Thyroid gland (tissue), 4 donors: ENCODE results near the gene SLC25A15. TPM values are rescaled to one million over a fixed set of nuclear protein-coding genes. Genes with fewer than 3 reads are reported as not detected.

Experiments
- DNase-seq, 2 donors: peaks; one replicate each; pipeline ENCODE4 v3.0.0-alpha.2; 2019
- H3K27ac ChIP-seq, 3 donors: fragments of 200-600 bp; sonication (generic); 1 replicate in 2 of 3; 2 replicates in 1 of 3; pipeline ENCODE4 v1.5.1; 2016 to 2019; ENCODE audit warnings: mild to moderate bottlenecking in 1 of 3, moderate library complexity in 1 of 3
- H3K27me3 ChIP-seq: fragments of 200-600 bp; sonication (generic); one replicate; pipeline ENCODE4 v1.5.1; 2019
- H3K36me3 ChIP-seq, 2 donors: fragments of 200-600 bp; sonication (generic); one replicate each; pipeline ENCODE4 v1.5.1; 2016 to 2019
- H3K4me1 ChIP-seq, 2 donors: fragments of 200-600 bp; sonication (generic); one replicate each; pipeline ENCODE4 v1.5.1; 2017 to 2019
- H3K4me3 ChIP-seq, 3 donors: fragments of 200-600 bp; sonication (generic); replicated peaks in 1 of 3; 1 replicate in 2 of 3; 2 replicates in 1 of 3; pipeline ENCODE4 v1.5.1; 2016; ENCODE audit warnings: mild to moderate bottlenecking in 1 of 3
- H3K9me3 ChIP-seq: fragments of 200-600 bp; sonication (generic); one replicate; pipeline ENCODE4 v1.5.1; 2017
- POLR2A ChIP-seq, 2 donors: fragments of 450-650 bp; IDR thresholded peaks; one replicate each; pipeline ENCODE4 v1.6.1; 2017; ENCODE audit warnings: antibody characterized with exemption in 2 of 2, mild to moderate bottlenecking in 2 of 2, moderate library complexity in 1 of 2
- WGBS, 2 donors: methylation state at CpG; one replicate each; pipeline ENCODE4 v1.1.5; 2017; 5-methylcytosine and 5-hydroxymethylcytosine counted together
- intact Hi-C: fragments of 100-400 bp; cut with DNase I; formaldehyde crosslinking; loops from one replicate; pipeline ENCODE4 v1.15.1; 2023
- total RNA-seq, 4 donors: library from RNA; depleted of rRNA; stranded (reverse); fragments of >200 nt; gene quantifications; one replicate each; pipeline ENCODE4 v1.2.3, GENCODE V29; 2016
- TF ChIP-seq, protein P1 (sequence below), 6 experiments: fragments of 200-600 bp in 3 of 6; fragments of 450-650 bp in 3 of 6; sonication (generic) in 3 of 6; IDR thresholded peaks; one replicate each; pipeline ENCODE4 v1.5.1; 2016 to 2019; ENCODE audit warnings: antibody characterized with exemption in 6 of 6, mild to moderate bottlenecking in 2 of 6, inconsistent platforms in 1 of 6, moderate library complexity in 1 of 6

Gene SLC25A15
- total RNA-seq, 4 donors from 2014 or later, result 12.8 to 19.5 (median 13.6) TPM

DNA sequence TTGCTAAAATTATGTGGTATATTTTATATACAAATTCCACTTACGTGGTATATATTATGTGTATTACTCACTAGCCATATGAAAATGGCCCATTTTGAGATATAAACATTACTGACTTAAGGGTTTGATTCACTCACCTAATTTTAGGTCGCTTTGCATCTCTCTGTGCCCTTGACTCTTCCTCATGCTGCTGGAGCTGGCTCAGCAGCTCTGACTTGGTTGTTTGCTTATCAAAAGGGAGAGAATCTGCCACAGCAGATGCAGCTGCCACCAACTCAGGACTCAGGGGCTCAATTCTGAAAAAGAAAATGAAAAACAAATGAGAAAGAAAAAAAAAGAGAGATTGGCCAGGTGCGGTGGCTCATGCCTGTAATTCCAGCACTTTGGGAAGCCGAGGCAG, 30.6 kb upstream of the SLC25A15 start:
- Histone ChIP-seq H3K4me1 (no peaks in the 10 kb centered on the region), H3K4me3 (no peak overlapping the region), H3K36me3 (peaks cover 6 to 13% of the 10 kb centered on the region in 2 donors), H3K27ac (no peak overlapping the region), H3K27me3 (no peaks in the 10 kb centered on the region), H3K9me3 (no peaks in the 10 kb centered on the region)
- 94 to 98% methylated on average over 4 of the region's 4 CpGs for WGBS, 2 donors
- DNase-seq, result no peak
- intact Hi-C loops, result no loop called here
- TF ChIP-seq POLR2A (IDR thresholded peaks at IDR 0.05), result no peak
- TF ChIP-seq, protein P1, sequence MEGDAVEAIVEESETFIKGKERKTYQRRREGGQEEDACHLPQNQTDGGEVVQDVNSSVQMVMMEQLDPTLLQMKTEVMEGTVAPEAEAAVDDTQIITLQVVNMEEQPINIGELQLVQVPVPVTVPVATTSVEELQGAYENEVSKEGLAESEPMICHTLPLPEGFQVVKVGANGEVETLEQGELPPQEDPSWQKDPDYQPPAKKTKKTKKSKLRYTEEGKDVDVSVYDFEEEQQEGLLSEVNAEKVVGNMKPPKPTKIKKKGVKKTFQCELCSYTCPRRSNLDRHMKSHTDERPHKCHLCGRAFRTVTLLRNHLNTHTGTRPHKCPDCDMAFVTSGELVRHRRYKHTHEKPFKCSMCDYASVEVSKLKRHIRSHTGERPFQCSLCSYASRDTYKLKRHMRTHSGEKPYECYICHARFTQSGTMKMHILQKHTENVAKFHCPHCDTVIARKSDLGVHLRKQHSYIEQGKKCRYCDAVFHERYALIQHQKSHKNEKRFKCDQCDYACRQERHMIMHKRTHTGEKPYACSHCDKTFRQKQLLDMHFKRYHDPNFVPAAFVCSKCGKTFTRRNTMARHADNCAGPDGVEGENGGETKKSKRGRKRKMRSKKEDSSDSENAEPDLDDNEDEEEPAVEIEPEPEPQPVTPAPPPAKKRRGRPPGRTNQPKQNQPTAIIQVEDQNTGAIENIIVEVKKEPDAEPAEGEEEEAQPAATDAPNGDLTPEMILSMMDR (IDR thresholded peaks at IDR 0.05), result no peak

DNA sequence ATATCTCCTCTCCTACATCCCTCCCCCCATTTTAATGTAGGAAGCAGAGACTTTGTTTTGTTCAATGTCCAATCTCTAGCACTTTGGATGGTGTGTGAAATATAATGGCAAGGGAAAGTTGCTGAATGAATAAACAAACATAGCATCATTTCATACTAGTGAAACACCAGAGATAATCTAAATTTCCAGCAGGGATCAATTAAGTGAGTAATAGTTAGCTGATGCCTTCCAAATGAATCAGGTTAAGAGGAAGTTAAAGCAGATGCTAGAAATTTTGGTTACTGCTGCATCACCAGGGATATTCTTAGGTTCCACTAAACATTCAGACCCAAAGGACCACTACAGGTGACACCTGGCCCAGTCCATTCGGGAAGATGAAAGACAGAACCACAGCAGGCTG, 26.6 kb upstream of the SLC25A15 start:
- 82 to 93% methylated on average over 1 of the region's 1 CpG for WGBS, 2 donors

DNA sequence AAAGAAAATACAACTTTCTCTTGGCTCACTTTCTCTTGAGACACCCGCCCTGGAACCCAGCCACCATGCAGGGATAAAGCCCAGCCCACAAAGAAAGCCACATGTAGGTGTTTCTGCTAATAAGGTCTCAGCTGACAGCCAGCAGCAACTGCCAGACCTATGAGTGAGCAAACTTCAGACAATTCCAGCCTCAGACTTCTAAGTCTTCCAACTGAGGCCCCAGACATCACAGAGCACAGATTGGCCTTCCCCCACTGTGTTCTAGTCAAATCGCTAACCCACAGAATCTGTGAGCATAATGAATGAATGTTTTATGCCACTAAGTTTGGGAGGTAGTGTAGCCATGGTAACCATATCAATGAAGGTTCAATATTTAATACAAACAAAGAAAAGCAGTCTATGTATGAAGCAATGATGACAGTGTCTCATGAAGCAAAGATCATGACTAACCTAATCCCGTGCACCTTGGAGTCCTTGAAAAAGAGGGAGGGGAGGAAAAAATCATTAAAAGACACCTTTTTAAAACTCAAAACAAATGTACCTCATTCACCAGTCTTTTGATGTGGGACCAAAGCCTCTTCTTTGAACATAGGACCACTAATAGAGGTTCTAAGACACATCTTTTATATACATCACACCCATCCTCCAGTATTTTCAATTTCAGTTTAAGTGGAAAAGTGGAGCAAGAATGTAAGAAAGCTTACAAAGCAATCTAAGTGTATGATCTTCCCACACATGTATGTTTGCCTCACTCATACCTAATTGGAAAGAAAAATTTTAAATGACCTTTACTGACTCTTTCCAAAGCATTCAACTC, 24.6 kb upstream of the SLC25A15 start:
- intact Hi-C loops, result no loop called here
- WGBS, 2 donors, result 76 to 90% methylated on average over 3 of the region's 3 CpGs
- Histone ChIP-seq H3K36me3 (peaks cover 0 to 3% of the 10 kb centered on the region in 2 donors), H3K27me3 (no peaks in the 10 kb centered on the region), H3K9me3 (no peaks in the 10 kb centered on the region), H3K27ac (no peak overlapping the region), H3K4me1 (peaks cover 0 to 9% of the 10 kb centered on the region in 2 donors), H3K4me3 (no peak overlapping the region)
- TF ChIP-seq, protein P1 (IDR thresholded peaks at IDR 0.05), result no peak
- no peak for TF ChIP-seq POLR2A (IDR thresholded peaks at IDR 0.05)
- DNase-seq, result no peak

More for the DNA sequence above, 26.6 kb upstream of the SLC25A15 start:
- Histone ChIP-seq H3K36me3 (peaks cover 0 to 7% of the 10 kb centered on the region in 2 donors), H3K4me1 (no peaks in the 10 kb centered on the region), H3K27ac (no peak overlapping the region), H3K9me3 (no peaks in the 10 kb centered on the region), H3K4me3 (no peak overlapping the region), H3K27me3 (no peaks in the 10 kb centered on the region)
- DNase-seq, result no peak
- intact Hi-C loops, result no loop called here
- TF ChIP-seq, protein P1 (IDR thresholded peaks at IDR 0.05), result no peak
- TF ChIP-seq POLR2A (IDR thresholded peaks at IDR 0.05), result no peak

DNA sequence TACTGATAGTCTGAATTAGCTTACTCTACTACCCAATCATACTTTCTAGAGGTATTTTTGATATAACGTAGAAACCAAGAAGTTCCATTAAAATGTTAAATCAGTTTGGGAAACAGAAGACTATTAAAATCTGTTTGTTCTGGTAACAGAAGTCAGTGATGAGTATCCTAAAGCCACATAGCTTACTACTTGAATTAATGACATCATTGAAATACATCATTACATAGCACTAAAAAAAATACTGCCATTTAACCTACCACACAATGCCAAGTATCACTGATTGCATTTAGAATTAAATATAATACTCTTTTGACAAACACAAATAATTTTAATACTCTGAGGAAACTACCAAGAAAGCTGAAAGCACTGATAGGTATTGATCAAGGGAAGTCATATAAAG, 23.8 kb upstream of the SLC25A15 start:
- peaks cover 0 to 3% of the 10 kb centered on the region in 2 donors for H3K36me3 ChIP-seq
- DNase-seq, result no peak
- TF ChIP-seq, protein P1 (IDR thresholded peaks at IDR 0.05), result no peak
- TF ChIP-seq POLR2A (IDR thresholded peaks at IDR 0.05), result no peak
- H3K4me1 ChIP-seq, result peaks cover 0 to 14% of the 10 kb centered on the region in 2 donors
- H3K27me3 ChIP-seq, result no peaks in the 10 kb centered on the region
- WGBS, 2 donors, result 93 to 97% methylated on average over 1 of the region's 1 CpG
- no peak overlapping the region for H3K4me3 ChIP-seq
- intact Hi-C loops, result no loop called here
- no peak overlapping the region for H3K27ac ChIP-seq
- H3K9me3 ChIP-seq, result no peaks in the 10 kb centered on the region

DNA sequence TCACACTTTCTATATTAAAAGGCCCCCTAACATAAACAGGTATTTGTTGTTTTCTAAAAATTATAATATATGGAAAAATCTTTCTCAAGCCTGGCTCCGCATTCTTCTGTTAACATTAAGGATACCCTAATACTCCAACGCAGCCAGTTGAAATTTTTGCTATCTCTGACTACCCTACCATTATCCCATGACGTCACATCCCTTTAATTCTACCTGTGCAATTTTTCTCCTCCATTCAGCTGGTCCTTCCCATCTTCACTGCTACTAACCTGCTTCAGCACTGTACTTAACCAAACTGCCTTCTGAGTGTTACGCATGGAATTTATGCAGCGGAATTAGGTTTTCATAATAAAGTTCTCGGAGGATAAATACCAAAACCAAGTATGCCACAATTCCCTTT, 19.4 kb upstream of the SLC25A15 start:
- H3K27ac ChIP-seq, result peak overlapping the region in 1 of 3 donors; percentile 78
- H3K27me3 ChIP-seq, result no peaks in the 10 kb centered on the region
- peaks cover 0 to 14% of the 10 kb centered on the region in 2 donors for H3K4me1 ChIP-seq
- intact Hi-C loops, result loop anchor here (10.0 kb wide), 1 partner anchor 295 kb away; the partner anchor contains the start of gene WBP4
- no peak for DNase-seq
- TF ChIP-seq, protein P1 (IDR thresholded peaks at IDR 0.05), result no peak
- TF ChIP-seq POLR2A (IDR thresholded peaks at IDR 0.05), result no peak
- peak overlapping the region in 1 of 3 donors; percentile 56 for H3K4me3 ChIP-seq
- H3K36me3 ChIP-seq, result peaks cover 0 to under 1% of the 10 kb centered on the region in 2 donors
- WGBS, 2 donors, result 79 to 81% methylated on average over 6 of the region's 6 CpGs
- H3K9me3 ChIP-seq, result no peaks in the 10 kb centered on the region
